K562 (cell line): Measurements from ENCODE around the gene TP53RK. TPM values are rescaled to one million over a fixed set of nuclear protein-coding genes. Genes with fewer than 3 reads are reported as not detected.

ENCODE experiments used
- ELF1 ChIP-seq: fragments of 200-800 bp; sonication (Bioruptor generic); IDR thresholded peaks from 2 replicates; pipeline ENCODE4 v1.6.1; 2016; ENCODE audit warnings: missing genetic modification characterization, missing compliant biosample characterization
- EWSR1 ChIP-seq: fragments of 450-650 bp; IDR thresholded peaks from 2 replicates; pipeline ENCODE4 v1.6.1; 2018; ENCODE audit warnings: borderline replicate concordance, mild to moderate bottlenecking, low read depth, moderate library complexity; ENCODE audit not compliant: partially characterized antibody
- FOXP1 ChIP-seq: sonication (generic); formaldehyde crosslinking; IDR thresholded peaks from 2 replicates; pipeline ENCODE4 v1.8.0; 2022; ENCODE audit warnings: mild to moderate bottlenecking, missing genetic modification reagents
- HMGXB4 ChIP-seq: sonication (generic); formaldehyde crosslinking; IDR thresholded peaks from 2 replicates; pipeline ENCODE4 v1.8.1; 2023; ENCODE audit warnings: mild to moderate bottlenecking, missing genetic modification reagents
- HNRNPH1 ChIP-seq: fragments of 200-400 bp; formaldehyde crosslinking; optimal IDR thresholded peaks from 2 replicates; pipeline ENCODE3; 2017; ENCODE audit warnings: low read depth, mild to moderate bottlenecking, low read length, moderate library complexity
- KDM5B ChIP-seq: fragments of 200-600 bp; sonication (generic); IDR thresholded peaks from 2 replicates; pipeline ENCODE4 v1.6.1; 2012; ENCODE audit warnings: low read depth, mild to moderate bottlenecking, moderate library complexity, low read length, control low read depth, inconsistent platforms; ENCODE audit not compliant: insufficient replicate concordance
- KLF10 ChIP-seq: fragments of 250-450 bp; sonication (Bioruptor Pico); IDR thresholded peaks from 2 replicates; pipeline ENCODE4 v1.6.1; 2021; ENCODE audit warnings: matching md5 sums
- MEF2D ChIP-seq: conservative IDR thresholded peaks from 2 replicates; pipeline ENCODE4 v1.6.1; 2016; ENCODE audit warnings: low read depth, missing genetic modification characterization, missing compliant biosample characterization
- POU5F1 ChIP-seq: fragments of 150-350 bp; IDR thresholded peaks from 2 replicates; pipeline ENCODE4 v1.6.1; 2014; ENCODE audit warnings: borderline replicate concordance, low read length, low read depth, mild to moderate bottlenecking; ENCODE audit not compliant: partially characterized antibody
- PREB ChIP-seq: sonication (generic); formaldehyde crosslinking; IDR thresholded peaks from 2 replicates; pipeline ENCODE4 v1.8.1; 2023; ENCODE audit warnings: mild to moderate bottlenecking, missing genetic modification reagents
- SMARCC2 ChIP-seq: fragments of 450-650 bp; IDR thresholded peaks from 2 replicates; pipeline ENCODE4 v1.6.1; 2017; ENCODE audit warnings: antibody characterized with exemption, moderate library complexity, mild to moderate bottlenecking, low read depth
- SP1 ChIP-seq: sonication (generic); formaldehyde crosslinking; IDR thresholded peaks from 2 replicates; pipeline ENCODE4 v1.8.1; 2022; ENCODE audit warnings: mild to moderate bottlenecking, missing genetic modification reagents
- SRSF7 ChIP-seq: fragments of 200-400 bp; formaldehyde crosslinking; optimal IDR thresholded peaks from 2 replicates; pipeline ENCODE3; 2017; ENCODE audit warnings: mild to moderate bottlenecking, low read depth, low read length
- TEAD4 ChIP-seq, 2 experiments: sonication (generic) in 1 of 2; formaldehyde crosslinking in 1 of 2; IDR thresholded peaks; 2 replicates each; pipeline versions ENCODE4 v1.6.1 to v1.8.0; 2012 to 2022; ENCODE audit warnings: borderline replicate concordance in 1 of 2, inconsistent platforms in 1 of 2, low read length in 1 of 2, mild to moderate bottlenecking in 1 of 2, missing genetic modification reagents in 1 of 2
- TFE3 ChIP-seq: fragments of 450-650 bp; formaldehyde crosslinking; IDR thresholded peaks from 2 replicates; pipeline ENCODE4 v1.4.0; 2020; ENCODE audit warnings: mild to moderate bottlenecking, mixed read lengths
- TGIF2 ChIP-seq: sonication (generic); formaldehyde crosslinking; IDR thresholded peaks from 2 replicates; pipeline ENCODE4 v1.8.1; 2022; ENCODE audit warnings: mild to moderate bottlenecking, missing genetic modification reagents, moderate library complexity
- ZC3H4 ChIP-seq: sonication (generic); formaldehyde crosslinking; IDR thresholded peaks from 2 replicates; pipeline ENCODE4 v1.9.0; 2021; ENCODE audit warnings: missing genetic modification reagents, borderline replicate concordance
- ZNF140 ChIP-seq: fragments of 250-450 bp; sonication (Bioruptor Pico); IDR thresholded peaks from 2 replicates; pipeline ENCODE4 v1.8.0; 2021; ENCODE audit warnings: moderate library complexity, mild to moderate bottlenecking, inconsistent platforms
- ZNF695 ChIP-seq: fragments of 450-650 bp; formaldehyde crosslinking; IDR thresholded peaks from 2 replicates; pipeline ENCODE4 v1.4.0; 2020; ENCODE audit warnings: mild to moderate bottlenecking, moderate library complexity
- ZNF778 ChIP-seq: fragments of 450-650 bp; formaldehyde crosslinking; IDR thresholded peaks from 2 replicates; pipeline ENCODE4 v1.4.0; 2020; ENCODE audit warnings: mild to moderate bottlenecking, moderate library complexity
- polyA plus RNA-seq, 8 experiments: library from polyadenylated mRNA; depleted of rRNA in 4 of 8; stranded (reverse) in 5 of 8; unstranded in 3 of 8; fragments of >200 nt; fragmentation: Nextera tagmentation in 2 of 8; fragmentation: Illumina TruSeq in 1 of 8; extraction: Ambion mirVana in 2 of 8; extraction: Trizol in 1 of 8; gene quantifications; 2 replicates each; pipeline versions ENCODE4 v1.2.1 to v1.2.3, GENCODE V29; 2011 to 2014; ENCODE audit warnings: inconsistent platforms in 1 of 8, missing spikeins in 1 of 8
- total RNA-seq, 7 experiments: library from RNA; depleted of rRNA in 6 of 7; stranded (reverse); fragments of >200 nt in 6 of 7; fragmentation: Illumina TruSeq in 2 of 7; extraction: Trizol in 2 of 7; gene quantifications; 2 replicates each; pipeline versions ENCODE4 v1.2.1 to v1.2.3, GENCODE V29; 2011 to 2021; ENCODE audit warnings: low replicate concordance in 1 of 7

The TP53RK gene
- total and polyA plus RNA-seq, 9 of the 15 experiments (the other 6 are each of a cell fraction or from before 2014, with no cell fraction given) = 2.9 to 43.5 (median 17.2) TPM

- TF ChIP-seq TFE3 (CRISPR knock-in tag) = peak; percentile 85
- peak; percentile 18; the same call in 1 of the 2 replicates for TF ChIP-seq SP1 (CRISPR knock-in tag)
- TF ChIP-seq FOXP1 (CRISPR knock-in tag) = peak; percentile 67; the same call in 1 of the 2 replicates
- no peak for TF ChIP-seq HMGXB4 (CRISPR knock-in tag)
- peak; percentile 91; the same call in 1 of the 2 replicates for TF ChIP-seq PREB (CRISPR knock-in tag)
- peak; percentile 85 for TF ChIP-seq ELF1 (tag)
- TF ChIP-seq ZNF778 (CRISPR knock-in tag) = no peak
- TF ChIP-seq HNRNPH1 = no peak
- TF ChIP-seq SRSF7 = no peak
- TF ChIP-seq TGIF2 (CRISPR knock-in tag) = no peak
- TF ChIP-seq TEAD4 (IDR thresholded peaks at IDR 0.05; ENCODE audit: low read length) = no peak
- no peak for TF ChIP-seq TEAD4 (CRISPR knock-in tag; IDR thresholded peaks at IDR 0.05; ENCODE audit: borderline replicate concordance)
- no peak for TF ChIP-seq KLF10
- no peak for TF ChIP-seq MEF2D (tag)
- no peak for TF ChIP-seq ZNF140 (CRISPR knock-in tag)
- TF ChIP-seq EWSR1 = no peak
- TF ChIP-seq SMARCC2 = no peak
- TF ChIP-seq ZC3H4 (CRISPR knock-in tag) = 0 out of 2 replicates have a peak, but pooled peaks have one; percentile 20
- peak; percentile 82 for TF ChIP-seq KDM5B
- TF ChIP-seq POU5F1 = no peak
- no peak for TF ChIP-seq ZNF695 (CRISPR knock-in tag)
Observed at GRCh38 chr20:46683939-46684750, 5.1 kb downstream of the TP53RK start (continued).
